SK-N-SH treated with all-trans-retinoic acid at 6 μM for 48 hours (cell line): ENCODE results near the gene GNAS.

Experiments used
- ATAC-seq: fragments of 200-7000 bp; cut with Tn5 transposase; 3 replicates; pipeline ENCODE4 v1.9.1; 2020; ENCODE audit warnings: mild to moderate bottlenecking, moderate library complexity
- ARNTL ChIP-seq: fragments of 450-650 bp; formaldehyde crosslinking; IDR thresholded peaks from 2 replicates; pipeline ENCODE4 v1.5.0; 2020; ENCODE audit warnings: low read depth, mild to moderate bottlenecking, moderate library complexity, borderline replicate concordance
- CSDC2 ChIP-seq: fragments of 250-450 bp; sonication (Bioruptor Pico); IDR thresholded peaks from 2 replicates; pipeline ENCODE4 v1.5.0; 2020; ENCODE audit warnings: mild to moderate bottlenecking, moderate library complexity
- ESRRG ChIP-seq: fragments of 250-450 bp; sonication (Bioruptor Pico); IDR thresholded peaks from 2 replicates; pipeline ENCODE4 v1.6.1; 2021; ENCODE audit warnings: mild to moderate bottlenecking
- ISL1 ChIP-seq: fragments of 250-450 bp; sonication (Bioruptor Pico); IDR thresholded peaks from 2 replicates; pipeline ENCODE4 v2.1.2; 2022; ENCODE audit warnings: mild to moderate bottlenecking, moderate library complexity
- OSR1 ChIP-seq: fragments of 250-450 bp; sonication (Bioruptor Pico); IDR thresholded peaks from 2 replicates; pipeline ENCODE4 v1.8.0; 2022; ENCODE audit warnings: moderate library complexity, mild to moderate bottlenecking, inconsistent platforms
- PPARA ChIP-seq: fragments of 250-450 bp; sonication (Bioruptor Pico); IDR thresholded peaks from 2 replicates; pipeline ENCODE4 v1.5.0; 2020; ENCODE audit warnings: mild to moderate bottlenecking, borderline replicate concordance
- SNAI2 ChIP-seq: fragments of 250-450 bp; sonication (Bioruptor Pico); IDR thresholded peaks from 2 replicates; pipeline ENCODE4 v1.5.0; 2020; ENCODE audit warnings: mild to moderate bottlenecking, moderate library complexity
- TCF4 ChIP-seq: fragments of 250-450 bp; sonication (Bioruptor Pico); IDR thresholded peaks from 2 replicates; pipeline ENCODE4 v1.8.0; 2021; ENCODE audit warnings: mild to moderate bottlenecking, moderate library complexity, borderline replicate concordance
- TOX ChIP-seq: fragments of 250-450 bp; sonication (Bioruptor Pico); IDR thresholded peaks from 2 replicates; pipeline ENCODE4 v1.8.0; 2021; ENCODE audit warnings: mild to moderate bottlenecking, moderate library complexity, borderline replicate concordance
- ZC3H10 ChIP-seq: fragments of 250-450 bp; sonication (Bioruptor Pico); IDR thresholded peaks from 2 replicates; pipeline ENCODE4 v1.5.1; 2021; ENCODE audit warnings: mild to moderate bottlenecking, moderate library complexity
- ZFP3 ChIP-seq: fragments of 250-450 bp; sonication (Bioruptor Pico); IDR thresholded peaks from 2 replicates; pipeline ENCODE4 v1.5.0; 2020; ENCODE audit warnings: mild to moderate bottlenecking, moderate library complexity
- ZNF565 ChIP-seq: fragments of 450-650 bp; formaldehyde crosslinking; conservative IDR thresholded peaks from 2 replicates; pipeline ENCODE4 v1.5.0; 2020; ENCODE audit warnings: low read depth, mild to moderate bottlenecking, moderate library complexity
- ZNF70 ChIP-seq: fragments of 450-650 bp; formaldehyde crosslinking; IDR thresholded peaks from 2 replicates; pipeline ENCODE4 v1.5.0; 2020; ENCODE audit warnings: mild to moderate bottlenecking, moderate library complexity
- ZNF8 ChIP-seq: fragments of 450-650 bp; formaldehyde crosslinking; IDR thresholded peaks from 2 replicates; pipeline ENCODE4 v1.5.0; 2020; ENCODE audit warnings: mild to moderate bottlenecking, moderate library complexity
- TF ChIP-seq, protein P1 (sequence below): fragments of 250-450 bp; sonication (Bioruptor Pico); IDR thresholded peaks from 2 replicates; pipeline ENCODE4 v1.5.1; 2021; ENCODE audit warnings: mild to moderate bottlenecking, moderate library complexity
- TF ChIP-seq, protein P2 (sequence below): fragments of 250-450 bp; sonication (Bioruptor Pico); IDR thresholded peaks from 2 replicates; pipeline ENCODE4 v1.8.0; 2021; ENCODE audit warnings: low read depth, mild to moderate bottlenecking, moderate library complexity, borderline replicate concordance
- TF ChIP-seq, protein P3 (sequence below): fragments of 250-450 bp; sonication (Bioruptor Pico); IDR thresholded peaks from 2 replicates; pipeline ENCODE4 v1.5.0; 2020; ENCODE audit warnings: mild to moderate bottlenecking, moderate library complexity
- TF ChIP-seq, protein P4 (sequence below): fragments of 250-450 bp; sonication (Bioruptor Pico); IDR thresholded peaks from 2 replicates; pipeline ENCODE4 v1.8.0; 2020; ENCODE audit warnings: mild to moderate bottlenecking, moderate library complexity, borderline replicate concordance

The GNAS gene

DNA sequence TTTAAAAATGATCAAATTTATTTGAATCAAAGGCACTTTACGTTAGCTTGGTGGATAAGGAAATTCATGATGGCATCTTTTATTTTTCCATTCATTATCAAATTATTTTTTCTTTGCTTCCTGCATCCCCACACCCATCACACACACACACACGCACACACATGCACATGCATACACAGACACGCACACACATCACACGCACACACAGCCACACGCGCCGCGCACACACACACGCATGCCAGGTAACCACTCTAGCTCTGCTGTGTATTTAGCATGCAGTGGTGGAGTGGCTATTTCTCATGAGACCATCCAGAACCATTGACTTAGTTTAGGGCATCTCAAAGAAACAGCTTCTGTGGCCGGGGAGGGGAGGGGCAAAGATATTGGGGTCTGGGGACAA, 47.0 kb downstream of the GNAS start (continued):
- TF ChIP-seq, protein P1, sequence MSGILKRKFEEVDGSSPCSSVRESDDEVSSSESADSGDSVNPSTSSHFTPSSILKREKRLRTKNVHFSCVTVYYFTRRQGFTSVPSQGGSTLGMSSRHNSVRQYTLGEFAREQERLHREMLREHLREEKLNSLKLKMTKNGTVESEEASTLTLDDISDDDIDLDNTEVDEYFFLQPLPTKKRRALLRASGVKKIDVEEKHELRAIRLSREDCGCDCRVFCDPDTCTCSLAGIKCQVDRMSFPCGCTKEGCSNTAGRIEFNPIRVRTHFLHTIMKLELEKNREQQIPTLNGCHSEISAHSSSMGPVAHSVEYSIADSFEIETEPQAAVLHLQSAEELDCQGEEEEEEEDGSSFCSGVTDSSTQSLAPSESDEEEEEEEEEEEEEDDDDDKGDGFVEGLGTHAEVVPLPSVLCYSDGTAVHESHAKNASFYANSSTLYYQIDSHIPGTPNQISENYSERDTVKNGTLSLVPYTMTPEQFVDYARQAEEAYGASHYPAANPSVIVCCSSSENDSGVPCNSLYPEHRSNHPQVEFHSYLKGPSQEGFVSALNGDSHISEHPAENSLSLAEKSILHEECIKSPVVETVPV (CRISPR knock-in tag), result no peak
- no peak for TF ChIP-seq ZC3H10 (CRISPR knock-in tag)

DNA sequence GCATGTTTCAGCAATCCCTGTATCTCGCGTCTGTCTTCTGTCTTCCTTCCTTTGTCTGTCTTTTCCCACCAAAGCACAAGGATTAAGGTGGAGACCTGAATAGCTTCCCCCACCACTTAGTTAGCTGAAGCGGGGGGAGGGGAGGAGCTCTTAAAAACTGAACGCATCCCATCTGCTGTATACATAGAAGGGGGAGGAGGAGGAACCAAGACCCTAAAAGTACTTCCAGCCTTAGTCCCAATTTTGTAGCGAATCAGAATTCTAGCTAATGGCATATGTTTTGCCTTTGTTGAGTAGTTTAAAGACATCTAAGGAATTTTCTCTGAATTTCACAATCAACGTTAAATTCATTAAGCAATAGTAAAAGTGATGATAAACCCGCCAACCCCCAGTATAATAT, 47.9 kb downstream of the GNAS start:
- no peak for ATAC-seq
- TF ChIP-seq, protein P2, sequence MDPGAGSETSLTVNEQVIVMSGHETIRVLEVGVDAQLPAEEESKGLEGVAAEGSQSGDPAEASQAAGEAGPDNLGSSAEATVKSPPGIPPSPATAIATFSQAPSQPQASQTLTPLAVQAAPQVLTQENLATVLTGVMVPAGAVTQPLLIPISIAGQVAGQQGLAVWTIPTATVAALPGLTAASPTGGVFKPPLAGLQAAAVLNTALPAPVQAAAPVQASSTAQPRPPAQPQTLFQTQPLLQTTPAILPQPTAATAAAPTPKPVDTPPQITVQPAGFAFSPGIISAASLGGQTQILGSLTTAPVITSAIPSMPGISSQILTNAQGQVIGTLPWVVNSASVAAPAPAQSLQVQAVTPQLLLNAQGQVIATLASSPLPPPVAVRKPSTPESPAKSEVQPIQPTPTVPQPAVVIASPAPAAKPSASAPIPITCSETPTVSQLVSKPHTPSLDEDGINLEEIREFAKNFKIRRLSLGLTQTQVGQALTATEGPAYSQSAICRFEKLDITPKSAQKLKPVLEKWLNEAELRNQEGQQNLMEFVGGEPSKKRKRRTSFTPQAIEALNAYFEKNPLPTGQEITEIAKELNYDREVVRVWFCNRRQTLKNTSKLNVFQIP (CRISPR knock-in tag), result no peak
- TF ChIP-seq ZNF565 (CRISPR knock-in tag) (no peak), CSDC2 (CRISPR knock-in tag) (no peak), ZC3H10 (CRISPR knock-in tag) (no peak), ZNF8 (CRISPR knock-in tag) (no peak), ZFP3 (CRISPR knock-in tag) (no peak), SNAI2 (no peak), TCF4 (CRISPR knock-in tag) (no peak), TOX (CRISPR knock-in tag) (no peak), ISL1 (CRISPR knock-in tag) (no peak), PPARA (CRISPR knock-in tag) (no peak), ESRRG (CRISPR knock-in tag) (no peak), ZNF70 (CRISPR knock-in tag) (no peak), ARNTL (CRISPR knock-in tag) (no peak)
- TF ChIP-seq, protein P1 (CRISPR knock-in tag), result no peak
- TF ChIP-seq, protein P3, sequence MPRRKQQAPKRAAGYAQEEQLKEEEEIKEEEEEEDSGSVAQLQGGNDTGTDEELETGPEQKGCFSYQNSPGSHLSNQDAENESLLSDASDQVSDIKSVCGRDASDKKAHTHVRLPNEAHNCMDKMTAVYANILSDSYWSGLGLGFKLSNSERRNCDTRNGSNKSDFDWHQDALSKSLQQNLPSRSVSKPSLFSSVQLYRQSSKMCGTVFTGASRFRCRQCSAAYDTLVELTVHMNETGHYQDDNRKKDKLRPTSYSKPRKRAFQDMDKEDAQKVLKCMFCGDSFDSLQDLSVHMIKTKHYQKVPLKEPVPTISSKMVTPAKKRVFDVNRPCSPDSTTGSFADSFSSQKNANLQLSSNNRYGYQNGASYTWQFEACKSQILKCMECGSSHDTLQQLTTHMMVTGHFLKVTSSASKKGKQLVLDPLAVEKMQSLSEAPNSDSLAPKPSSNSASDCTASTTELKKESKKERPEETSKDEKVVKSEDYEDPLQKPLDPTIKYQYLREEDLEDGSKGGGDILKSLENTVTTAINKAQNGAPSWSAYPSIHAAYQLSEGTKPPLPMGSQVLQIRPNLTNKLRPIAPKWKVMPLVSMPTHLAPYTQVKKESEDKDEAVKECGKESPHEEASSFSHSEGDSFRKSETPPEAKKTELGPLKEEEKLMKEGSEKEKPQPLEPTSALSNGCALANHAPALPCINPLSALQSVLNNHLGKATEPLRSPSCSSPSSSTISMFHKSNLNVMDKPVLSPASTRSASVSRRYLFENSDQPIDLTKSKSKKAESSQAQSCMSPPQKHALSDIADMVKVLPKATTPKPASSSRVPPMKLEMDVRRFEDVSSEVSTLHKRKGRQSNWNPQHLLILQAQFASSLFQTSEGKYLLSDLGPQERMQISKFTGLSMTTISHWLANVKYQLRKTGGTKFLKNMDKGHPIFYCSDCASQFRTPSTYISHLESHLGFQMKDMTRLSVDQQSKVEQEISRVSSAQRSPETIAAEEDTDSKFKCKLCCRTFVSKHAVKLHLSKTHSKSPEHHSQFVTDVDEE (CRISPR knock-in tag), result no peak
- TF ChIP-seq, protein P4, sequence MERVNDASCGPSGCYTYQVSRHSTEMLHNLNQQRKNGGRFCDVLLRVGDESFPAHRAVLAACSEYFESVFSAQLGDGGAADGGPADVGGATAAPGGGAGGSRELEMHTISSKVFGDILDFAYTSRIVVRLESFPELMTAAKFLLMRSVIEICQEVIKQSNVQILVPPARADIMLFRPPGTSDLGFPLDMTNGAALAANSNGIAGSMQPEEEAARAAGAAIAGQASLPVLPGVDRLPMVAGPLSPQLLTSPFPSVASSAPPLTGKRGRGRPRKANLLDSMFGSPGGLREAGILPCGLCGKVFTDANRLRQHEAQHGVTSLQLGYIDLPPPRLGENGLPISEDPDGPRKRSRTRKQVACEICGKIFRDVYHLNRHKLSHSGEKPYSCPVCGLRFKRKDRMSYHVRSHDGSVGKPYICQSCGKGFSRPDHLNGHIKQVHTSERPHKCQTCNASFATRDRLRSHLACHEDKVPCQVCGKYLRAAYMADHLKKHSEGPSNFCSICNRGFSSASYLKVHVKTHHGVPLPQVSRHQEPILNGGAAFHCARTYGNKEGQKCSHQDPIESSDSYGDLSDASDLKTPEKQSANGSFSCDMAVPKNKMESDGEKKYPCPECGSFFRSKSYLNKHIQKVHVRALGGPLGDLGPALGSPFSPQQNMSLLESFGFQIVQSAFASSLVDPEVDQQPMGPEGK (CRISPR knock-in tag), result no peak
- TF ChIP-seq, all 23 proteins: peak for 0

DNA sequence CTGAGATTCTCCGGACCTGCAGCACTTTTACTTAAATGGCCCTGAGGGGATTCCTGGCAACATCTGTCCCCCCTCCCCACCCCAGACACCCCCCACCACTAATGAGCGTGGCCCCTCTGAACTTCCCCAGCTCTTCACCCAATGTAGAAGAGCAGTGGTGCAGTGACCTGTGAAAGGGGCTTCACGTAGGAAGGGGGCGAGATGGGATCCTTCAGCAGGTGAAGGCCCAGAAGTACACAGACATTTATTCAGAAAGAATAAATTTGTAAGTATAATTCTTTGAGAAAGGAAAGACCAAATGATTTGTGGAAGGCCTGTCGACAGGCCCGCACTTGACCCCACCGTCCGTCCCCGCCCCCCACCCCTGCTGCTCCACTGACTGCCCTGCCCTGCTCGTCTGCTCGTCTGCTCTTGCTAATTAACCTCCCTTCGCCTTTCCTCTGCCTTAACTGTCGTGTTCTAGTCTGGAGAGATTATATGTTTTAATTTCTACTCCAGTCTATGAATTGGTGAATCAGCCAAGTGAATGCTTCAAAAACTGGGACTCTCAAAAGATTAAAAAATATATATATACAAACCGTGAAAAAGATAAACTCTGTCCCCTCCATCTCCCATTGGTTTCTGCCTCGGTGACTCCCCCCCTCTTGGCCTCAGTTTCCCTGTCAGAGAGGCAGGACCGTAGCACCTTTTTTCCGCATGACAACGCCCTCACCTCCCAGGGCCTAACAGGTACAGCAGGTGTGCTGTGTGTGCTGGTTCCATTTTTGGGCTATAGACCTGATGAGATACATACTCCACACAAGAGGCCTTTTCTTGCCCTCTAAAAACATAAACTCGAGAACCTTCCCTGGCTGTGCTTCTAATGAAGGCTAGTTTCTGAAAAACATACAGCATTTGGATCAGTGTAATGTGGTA, 49.2 kb downstream of the GNAS start:
- no peak for ATAC-seq
- TF ChIP-seq ARNTL (CRISPR knock-in tag) (no peak), ZNF70 (CRISPR knock-in tag) (no peak), ZNF565 (CRISPR knock-in tag) (no peak), ZFP3 (CRISPR knock-in tag) (no peak), ISL1 (CRISPR knock-in tag) (no peak), CSDC2 (CRISPR knock-in tag) (no peak), OSR1 (CRISPR knock-in tag) (no peak), ESRRG (CRISPR knock-in tag) (no peak)
- TF ChIP-seq, protein P2 (CRISPR knock-in tag), result no peak
- TF ChIP-seq, protein P3 (CRISPR knock-in tag), result no peak
- TF ChIP-seq, protein P1 (CRISPR knock-in tag), result no peak
